MM.1S (cell line): ENCODE results near the gene GYPE.
"Not testable (repeated sequence)": the region's sequence is repeated elsewhere in the genome, so short reads cannot be mapped to it uniquely, and the experiment has no call there.

Experiments used
- CTCF ChIP-seq: fragments of 300-600 bp; sonication (generic); IDR thresholded peaks from 2 replicates; pipeline ENCODE4 v1.5.1; 2016; ENCODE audit warnings: antibody characterized with exemption, low read length, mixed read lengths
- EZH2 ChIP-seq: fragments of 300-600 bp; sonication (generic); optimal IDR thresholded peaks from 2 replicates; pipeline ENCODE3; 2017; ENCODE audit warnings: low read depth, mild to moderate bottlenecking, antibody characterized with exemption, low read length, mixed read lengths
- EZH2phosphoT487 ChIP-seq: fragments of 300-600 bp; sonication (generic); IDR thresholded peaks from 2 replicates; pipeline ENCODE4 v1.6.1; 2018; ENCODE audit warnings: antibody characterized with exemption, low read length

- not testable (repeated sequence) for TF ChIP-seq CTCF, EZH2, EZH2phosphoT487
These were observed 7.1 kb upstream of the GYPE start for GRCh38 chr4:143912478-143912877.
